Measurements from ENCODE around the gene TAB2. TPM values are rescaled to one million over a fixed set of nuclear protein-coding genes. Genes with fewer than 3 reads are reported as not detected.

The TAB2 gene
- total RNA-seq, 1 donor from 2014 or later = 71.3 TPM

DNA sequence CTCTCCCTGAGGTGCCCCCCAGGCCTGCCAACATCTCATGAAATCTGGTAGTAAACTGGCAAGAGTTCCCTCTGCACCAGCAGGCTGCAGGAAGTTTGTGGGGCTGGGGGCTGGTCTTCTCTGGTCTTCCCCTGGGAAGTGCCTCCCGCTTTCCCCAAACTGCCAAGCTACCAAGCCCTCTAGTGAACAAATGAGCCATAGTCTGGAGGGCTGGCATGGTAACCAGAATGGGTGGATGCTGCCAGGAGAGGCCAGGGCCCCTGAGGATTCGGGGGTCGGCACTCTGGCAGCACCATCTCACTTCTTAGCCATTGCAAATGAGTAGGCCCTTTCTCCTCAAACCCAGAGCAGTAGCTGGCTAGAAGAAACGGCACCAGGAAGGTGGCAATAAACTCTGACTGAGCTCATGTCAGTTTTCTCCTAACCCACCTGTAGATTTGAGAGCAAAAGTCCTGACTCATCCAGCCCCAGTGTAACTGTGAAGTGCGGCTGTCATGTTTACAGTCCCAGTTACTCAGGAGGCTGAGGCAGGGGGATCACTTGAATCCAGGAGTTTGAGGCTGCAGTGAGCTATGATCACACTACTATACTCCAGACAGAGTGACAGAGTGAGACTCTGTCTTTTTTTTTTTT, 131.4 kb downstream of the TAB2 start:
- Mint-ChIP-seq H3K4me3 (no peak overlapping the region), H3K4me1 (peaks cover 18% of the 10 kb centered on the region), H3K36me3 (no peaks in the 10 kb centered on the region), H3K9me3 (no peaks in the 10 kb centered on the region), H3K27ac (no peak overlapping the region), H3K27me3 (ENCODE audit: low read depth) (peaks cover 31% of the 10 kb centered on the region)
- TF ChIP-seq, protein P1, sequence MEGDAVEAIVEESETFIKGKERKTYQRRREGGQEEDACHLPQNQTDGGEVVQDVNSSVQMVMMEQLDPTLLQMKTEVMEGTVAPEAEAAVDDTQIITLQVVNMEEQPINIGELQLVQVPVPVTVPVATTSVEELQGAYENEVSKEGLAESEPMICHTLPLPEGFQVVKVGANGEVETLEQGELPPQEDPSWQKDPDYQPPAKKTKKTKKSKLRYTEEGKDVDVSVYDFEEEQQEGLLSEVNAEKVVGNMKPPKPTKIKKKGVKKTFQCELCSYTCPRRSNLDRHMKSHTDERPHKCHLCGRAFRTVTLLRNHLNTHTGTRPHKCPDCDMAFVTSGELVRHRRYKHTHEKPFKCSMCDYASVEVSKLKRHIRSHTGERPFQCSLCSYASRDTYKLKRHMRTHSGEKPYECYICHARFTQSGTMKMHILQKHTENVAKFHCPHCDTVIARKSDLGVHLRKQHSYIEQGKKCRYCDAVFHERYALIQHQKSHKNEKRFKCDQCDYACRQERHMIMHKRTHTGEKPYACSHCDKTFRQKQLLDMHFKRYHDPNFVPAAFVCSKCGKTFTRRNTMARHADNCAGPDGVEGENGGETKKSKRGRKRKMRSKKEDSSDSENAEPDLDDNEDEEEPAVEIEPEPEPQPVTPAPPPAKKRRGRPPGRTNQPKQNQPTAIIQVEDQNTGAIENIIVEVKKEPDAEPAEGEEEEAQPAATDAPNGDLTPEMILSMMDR (IDR thresholded peaks at IDR 0.05; ENCODE audit: unreplicated experiment) = no peak
- DNase-seq (ENCODE audit: low spot score in 2 of 2, unreplicated experiment in 2 of 2) = no peak

DNA sequence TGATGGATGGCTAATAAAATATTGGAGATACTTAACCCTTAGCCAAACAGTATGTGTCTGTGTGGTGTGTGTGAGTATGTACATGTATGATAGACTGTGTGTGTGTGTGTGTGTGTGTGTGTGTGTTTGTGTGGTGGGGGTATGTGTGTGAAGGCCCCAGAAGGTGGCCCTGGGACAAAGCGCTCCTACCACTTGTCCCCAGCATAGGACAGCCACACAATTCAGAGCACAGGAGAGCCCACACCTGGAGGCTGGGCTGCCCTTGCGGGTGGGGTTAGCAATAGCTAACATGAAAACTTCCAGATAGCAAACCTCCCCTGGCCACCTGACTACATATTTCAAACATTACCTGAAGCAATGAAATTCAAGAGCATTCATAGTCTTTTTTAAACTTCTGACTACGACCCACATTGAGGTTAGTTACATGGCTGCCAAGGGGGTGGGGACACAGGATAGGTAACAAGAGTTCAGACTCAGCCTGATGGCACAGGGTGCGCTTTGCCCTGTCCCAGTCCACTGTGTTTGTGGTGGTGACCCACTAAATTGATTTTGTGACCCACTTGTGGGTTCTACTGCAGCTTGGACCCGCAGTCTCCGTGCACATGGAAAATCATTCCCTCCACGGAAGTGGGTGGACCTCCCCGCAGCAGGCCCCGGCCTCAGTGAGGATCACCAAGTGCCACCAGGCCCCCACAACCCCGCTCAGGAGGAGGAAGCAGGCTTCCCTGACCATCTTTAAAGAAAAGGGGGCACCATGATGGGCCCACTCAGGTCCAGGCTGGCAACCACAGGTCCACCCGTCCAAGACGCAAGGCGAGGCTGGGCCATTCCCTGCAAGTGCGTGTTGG, 132.5 kb downstream of the TAB2 start:
- H3K4me3 Mint-ChIP-seq = peak overlapping the region; percentile 67
- peaks cover 31% of the 10 kb centered on the region for H3K27me3 Mint-ChIP-seq (ENCODE audit: low read depth)
- H3K9me3 Mint-ChIP-seq = no peaks in the 10 kb centered on the region
- TF ChIP-seq, protein P1 (IDR thresholded peaks at IDR 0.05; ENCODE audit: unreplicated experiment) = no peak
- peaks cover 20% of the 10 kb centered on the region for H3K4me1 Mint-ChIP-seq
- no peak overlapping the region for H3K27ac Mint-ChIP-seq
- DNase-seq (ENCODE audit: low spot score in 2 of 2, unreplicated experiment in 2 of 2) = no peak
- H3K36me3 Mint-ChIP-seq = no peaks in the 10 kb centered on the region

DNA sequence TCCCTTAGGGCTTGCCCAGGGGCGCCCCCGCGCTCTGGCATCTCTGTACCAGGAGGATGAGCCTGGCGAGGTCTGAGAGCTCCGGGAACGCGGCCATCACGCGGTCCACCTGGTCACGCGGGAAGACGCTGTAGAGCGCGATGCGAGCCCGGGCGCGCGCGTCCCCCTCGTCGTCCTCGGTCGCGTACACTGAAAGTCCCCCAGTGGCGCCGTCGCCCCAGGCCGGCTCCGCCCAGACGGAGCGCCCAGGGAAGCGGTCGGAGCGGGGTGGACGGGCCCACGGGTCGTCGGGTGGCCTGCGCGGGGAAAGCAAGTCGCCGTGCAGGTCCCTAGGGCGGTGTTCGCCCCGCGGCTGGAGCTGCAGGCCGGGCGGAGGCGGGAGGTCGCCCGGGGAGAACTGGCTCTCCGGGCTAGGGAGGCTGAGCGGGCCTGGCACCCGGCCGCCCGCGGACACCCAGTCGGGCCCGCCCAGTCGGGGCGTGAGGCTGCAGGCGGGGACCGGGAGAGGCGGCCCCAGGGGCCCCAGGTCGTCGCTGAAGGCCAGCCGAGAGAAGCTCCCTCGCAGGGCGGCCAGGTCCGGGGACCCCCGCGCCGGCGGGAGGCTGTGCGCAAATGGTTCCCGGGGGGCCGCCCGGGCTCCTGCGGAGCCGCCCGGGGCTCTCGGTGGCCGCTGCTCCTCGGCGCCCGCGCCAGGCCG, 133.3 kb downstream of the TAB2 start:
- H3K9me3 Mint-ChIP-seq = no peaks in the 10 kb centered on the region
- H3K36me3 Mint-ChIP-seq = no peaks in the 10 kb centered on the region
- TF ChIP-seq, protein P1 (IDR thresholded peaks at IDR 0.05; ENCODE audit: unreplicated experiment) = no peak
- DNase-seq (ENCODE audit: low spot score in 2 of 2, unreplicated experiment in 2 of 2) = peak in 1 of 2 experiments; percentile 55
- no peak overlapping the region for H3K27ac Mint-ChIP-seq
- H3K27me3 Mint-ChIP-seq (ENCODE audit: low read depth) = peaks cover 31% of the 10 kb centered on the region
- peaks cover 20% of the 10 kb centered on the region for H3K4me1 Mint-ChIP-seq
- peak overlapping the region; percentile 67 for H3K4me3 Mint-ChIP-seq

DNA sequence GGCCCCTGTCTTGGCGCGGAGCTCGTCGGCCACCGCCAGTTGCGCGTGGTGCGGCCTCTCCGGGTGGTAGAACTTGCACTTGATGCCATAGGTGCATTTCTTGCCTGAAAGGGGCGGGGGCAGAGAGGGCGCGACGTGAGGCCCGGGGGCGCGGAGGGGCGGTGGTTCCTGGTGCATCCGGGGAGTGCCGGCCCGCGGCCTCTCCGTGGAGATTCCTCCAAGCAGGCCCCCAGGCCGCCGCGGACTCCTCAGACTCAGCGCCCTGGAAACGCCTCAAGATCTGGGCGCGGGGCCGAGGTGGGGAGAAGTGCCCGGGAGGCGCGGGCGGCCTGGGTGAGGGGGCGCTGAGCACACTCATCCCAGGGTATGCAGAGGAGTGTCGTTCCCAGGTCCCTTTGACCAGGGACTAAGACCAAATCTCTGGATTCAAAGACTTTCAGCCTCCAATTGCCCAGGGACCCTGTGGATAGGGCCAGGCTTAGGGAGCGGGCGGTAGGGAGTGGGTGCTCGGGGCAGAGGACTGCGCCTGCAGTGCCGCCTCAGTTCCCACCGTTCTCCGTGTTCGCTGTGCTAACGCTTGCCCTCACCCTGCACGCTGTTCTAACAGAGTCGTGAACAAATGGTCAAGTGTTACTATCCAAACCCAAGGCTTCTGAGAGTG, 134.0 kb downstream of the TAB2 start:
- DNase-seq (ENCODE audit: low spot score in 2 of 2, unreplicated experiment in 2 of 2) = peak in 1 of 2 experiments; percentile 47
- H3K4me3 Mint-ChIP-seq = peak overlapping the region; percentile 37
- TF ChIP-seq, protein P1 (IDR thresholded peaks at IDR 0.05; ENCODE audit: unreplicated experiment) = no peak
- H3K27me3 Mint-ChIP-seq (ENCODE audit: low read depth) = peaks cover 31% of the 10 kb centered on the region
- H3K36me3 Mint-ChIP-seq = no peaks in the 10 kb centered on the region
- H3K27ac Mint-ChIP-seq = no peak overlapping the region
- peaks cover 19% of the 10 kb centered on the region for H3K4me1 Mint-ChIP-seq
- no peaks in the 10 kb centered on the region for H3K9me3 Mint-ChIP-seq

Data from mesothelial cell of epicardium (in vitro differentiated cells).